OCI-LY7 (cell line): ENCODE results near the gene BCAR1.
"Not testable (repeated sequence)": the region's sequence is repeated elsewhere in the genome, so short reads cannot be mapped to it uniquely, and the experiment has no call there.

Source experiments
- CTCF ChIP-seq: fragments of 200-600 bp; sonication (generic); conservative IDR thresholded peaks from 2 replicates; pipeline ENCODE4 v1.5.1; 2014; ENCODE audit warnings: mild to moderate bottlenecking, antibody characterized with exemption, low read length, moderate library complexity, mixed read lengths
- EZH2phosphoT487 ChIP-seq: fragments of 200-600 bp; sonication (generic); IDR thresholded peaks from 2 replicates; pipeline ENCODE4 v1.6.1; 2018; ENCODE audit warnings: low read depth, borderline replicate concordance, mild to moderate bottlenecking, mixed run types, antibody characterized with exemption, low read length, moderate library complexity, mixed read lengths

DNA sequence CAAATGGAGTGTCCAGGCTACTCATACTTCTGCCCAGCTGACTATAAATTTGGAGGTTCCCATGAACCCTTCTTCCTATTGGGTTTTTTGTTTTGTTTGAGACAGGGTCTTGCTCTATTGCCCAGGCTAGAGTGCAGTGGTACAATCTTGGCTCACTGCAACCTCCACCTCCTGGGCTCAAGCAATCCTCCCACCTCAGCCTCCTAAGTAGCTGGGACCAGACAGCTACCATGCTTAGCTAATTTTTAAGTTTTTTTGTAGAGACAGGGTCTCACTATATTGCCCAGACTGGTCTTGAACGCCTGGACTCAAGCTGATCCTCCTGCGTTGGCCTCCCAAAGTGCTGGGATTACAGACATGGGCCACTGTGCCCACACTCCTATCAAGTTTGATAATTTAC is 29.6 kb upstream of the BCAR1 start:
- TF ChIP-seq CTCF, EZH2phosphoT487: not testable (repeated sequence)
